ENCODE results near the gene LOXL1.

LOXL1 gene

GRCh38 chr15:73991726-73992593 is 65.7 kb downstream of the LOXL1 start, which contains the start of gene STOML1:
Gene STOML1 (minus strand): TSS chr15:73992295. CDS start chr15:73992223, 72 bp downstream.
- DNase-seq (ENCODE audit: low read depth in 2 of 2): peak; percentile 82 to 83

- DNase-seq (ENCODE audit: low read depth in 2 of 2): no peak
Observed at GRCh38 chr15:73992594-73992898, 66.3 kb downstream of the LOXL1 start.

- DNase-seq (ENCODE audit: low read depth in 2 of 2): no peak
Observed at GRCh38 chr15:73993211-73993994, 67.1 kb downstream of the LOXL1 start.

- peak; percentile 82 to 85 for DNase-seq (ENCODE audit: low read depth in 2 of 2)
Observed at GRCh38 chr15:73994413-73994883, 68.2 kb downstream of the LOXL1 start, which contains the start of gene PML. Gene PML (plus strand): TSS chr15:73994716. CDS start chr15:73994813, 97 bp downstream.

- no peak for DNase-seq (ENCODE audit: low read depth in 2 of 2)
Observed at GRCh38 chr15:73994912-73995622, 68.8 kb downstream of the LOXL1 start.

DNA sequence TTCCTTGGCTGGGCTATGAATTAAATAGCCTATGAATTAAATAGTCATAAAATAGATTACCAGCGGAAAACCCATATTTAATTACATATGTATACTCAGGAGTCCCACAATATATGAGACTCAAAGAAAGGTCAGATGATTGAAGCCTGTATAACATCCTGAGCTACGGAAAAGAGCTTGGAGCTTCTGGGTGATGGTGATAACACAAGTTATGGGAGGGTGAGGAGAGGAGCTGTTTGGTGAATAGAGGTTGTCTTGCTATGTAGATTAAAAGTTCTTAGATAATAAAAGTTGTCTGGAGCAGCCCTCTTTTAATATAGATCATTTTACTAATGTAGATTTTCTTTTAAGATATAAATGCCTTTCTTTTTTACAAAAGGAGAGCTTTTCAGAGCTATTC is 70.0 kb downstream of the LOXL1 start:
- DNase-seq (ENCODE audit: low read depth in 2 of 2): no peak

GRCh38 chr15:73996939-73997338 is 70.7 kb downstream of the LOXL1 start:
- no peak for DNase-seq (ENCODE audit: low read depth in 2 of 2)

GRCh38 chr15:73997986-73998385 is 71.7 kb downstream of the LOXL1 start:
- DNase-seq (ENCODE audit: low read depth in 2 of 2): no peak

Measured in fibroblast of skin of left quadriceps (primary cell).